Osteocyte (in vitro differentiated cells): ENCODE data around the gene PPIG. TPM values are rescaled to one million over a fixed set of nuclear protein-coding genes. Genes with fewer than 3 reads are reported as not detected.

ENCODE experiments used
- DNase-seq: peaks from one replicate; pipeline ENCODE4 v3.0.0; 2021; ENCODE audit warnings: mixed read lengths; ENCODE audit not compliant: unreplicated experiment; ENCODE audit errors: extremely low spot score
- H3K27ac Mint-ChIP-seq: one replicate; pipeline ENCODE4 v1.8.0; 2021; ENCODE audit warnings: mild to moderate bottlenecking, mixed read lengths; ENCODE audit not compliant: unreplicated experiment
- H3K27me3 Mint-ChIP-seq: one replicate; pipeline ENCODE4 v1.8.0; 2021; ENCODE audit warnings: mixed read lengths; ENCODE audit not compliant: unreplicated experiment
- H3K36me3 Mint-ChIP-seq: one replicate; pipeline ENCODE4 v1.8.0; 2021; ENCODE audit warnings: mixed read lengths; ENCODE audit not compliant: unreplicated experiment
- H3K4me1 Mint-ChIP-seq: one replicate; pipeline ENCODE4 v1.8.0; 2021; ENCODE audit warnings: mixed read lengths; ENCODE audit not compliant: unreplicated experiment
- H3K4me3 Mint-ChIP-seq: one replicate; pipeline ENCODE4 v1.8.0; 2021; ENCODE audit warnings: mild to moderate bottlenecking, moderate library complexity, mixed read lengths; ENCODE audit not compliant: unreplicated experiment
- H3K9me3 Mint-ChIP-seq: one replicate; pipeline ENCODE4 v1.8.0; 2021; ENCODE audit warnings: mixed read lengths; ENCODE audit not compliant: unreplicated experiment
- total RNA-seq: library from RNA; stranded (reverse); gene quantifications from 2 replicates; pipeline ENCODE4 v1.2.1, GENCODE V29; 2021
- TF ChIP-seq, protein P1 (sequence below): fragments of 200-600 bp; sonication (generic); IDR thresholded peaks from 2 replicates; pipeline ENCODE4 v1.5.0; 2021; ENCODE audit warnings: antibody characterized with exemption, mild to moderate bottlenecking, moderate library complexity

Gene PPIG
- total RNA-seq, 1 donor from 2014 or later, result 45.9 TPM

DNA sequence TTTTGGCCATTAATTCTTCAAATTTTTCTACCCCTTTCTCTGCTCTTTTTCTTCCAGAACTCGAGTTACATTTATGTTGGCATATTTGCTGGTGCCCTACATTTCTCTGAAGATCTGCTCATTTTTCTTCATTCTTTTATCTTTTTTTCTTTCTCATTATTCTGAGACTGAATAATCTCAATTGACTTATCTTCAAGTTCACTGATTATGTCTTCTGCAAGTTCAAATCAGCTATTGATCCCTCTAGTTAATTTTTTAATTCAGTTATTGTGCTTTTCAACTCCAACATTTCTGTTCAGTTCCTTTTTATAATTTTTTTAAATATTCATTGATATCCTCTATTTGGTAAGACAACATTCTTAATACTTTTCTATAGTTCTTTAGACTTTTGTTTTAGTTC lies 106.8 kb downstream of the PPIG start:
- no peak overlapping the region for H3K27ac Mint-ChIP-seq
- no peak overlapping the region for H3K4me3 Mint-ChIP-seq
- DNase-seq, result no peak
- H3K4me1 Mint-ChIP-seq, result peaks cover 13% of the 10 kb centered on the region
- H3K36me3 Mint-ChIP-seq, result peaks cover 5% of the 10 kb centered on the region
- TF ChIP-seq, protein P1, sequence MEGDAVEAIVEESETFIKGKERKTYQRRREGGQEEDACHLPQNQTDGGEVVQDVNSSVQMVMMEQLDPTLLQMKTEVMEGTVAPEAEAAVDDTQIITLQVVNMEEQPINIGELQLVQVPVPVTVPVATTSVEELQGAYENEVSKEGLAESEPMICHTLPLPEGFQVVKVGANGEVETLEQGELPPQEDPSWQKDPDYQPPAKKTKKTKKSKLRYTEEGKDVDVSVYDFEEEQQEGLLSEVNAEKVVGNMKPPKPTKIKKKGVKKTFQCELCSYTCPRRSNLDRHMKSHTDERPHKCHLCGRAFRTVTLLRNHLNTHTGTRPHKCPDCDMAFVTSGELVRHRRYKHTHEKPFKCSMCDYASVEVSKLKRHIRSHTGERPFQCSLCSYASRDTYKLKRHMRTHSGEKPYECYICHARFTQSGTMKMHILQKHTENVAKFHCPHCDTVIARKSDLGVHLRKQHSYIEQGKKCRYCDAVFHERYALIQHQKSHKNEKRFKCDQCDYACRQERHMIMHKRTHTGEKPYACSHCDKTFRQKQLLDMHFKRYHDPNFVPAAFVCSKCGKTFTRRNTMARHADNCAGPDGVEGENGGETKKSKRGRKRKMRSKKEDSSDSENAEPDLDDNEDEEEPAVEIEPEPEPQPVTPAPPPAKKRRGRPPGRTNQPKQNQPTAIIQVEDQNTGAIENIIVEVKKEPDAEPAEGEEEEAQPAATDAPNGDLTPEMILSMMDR, result no peak
- H3K27me3 Mint-ChIP-seq, result peaks cover 14% of the 10 kb centered on the region
- H3K9me3 Mint-ChIP-seq, result peaks cover 6% of the 10 kb centered on the region

Other genes with a start within 250 kb of the PPIG start
- 0.24 TPM in 2 replicates for gene LRP2, start 221.8 kb upstream of the PPIG start, total RNA-seq
- 11.1 and 11.6 TPM in 2 replicates for gene BBS5, start 104.9 kb upstream of the PPIG start, total RNA-seq
- 0.89 and 1.5 TPM in 2 replicates for gene KLHL41, start 74.6 kb upstream of the PPIG start, total RNA-seq
- gene FASTKD1, start 10.5 kb upstream of the PPIG start, total RNA-seq, result 12.3 and 15.6 TPM in 2 replicates
- gene CFAP210, start 110.1 kb downstream of the PPIG start, total RNA-seq, result 0.94 TPM in 1 of 2 replicates, not detected in the other
- gene PHOSPHO2, start 110.1 kb downstream of the PPIG start, total RNA-seq, result 4.8 and 5.3 TPM in 2 replicates
- gene KLHL23, start 149.5 kb downstream of the PPIG start, total RNA-seq, result 7.1 and 7.9 TPM in 2 replicates
- 103 and 111 TPM in 2 replicates for gene SSB, start 214.5 kb downstream of the PPIG start, total RNA-seq
- gene METTL5, start 240.6 kb downstream of the PPIG start, total RNA-seq, result 37.6 and 42.8 TPM in 2 replicates
- gene UBR3, start 243.1 kb downstream of the PPIG start, total RNA-seq, result 34.5 and 38.0 TPM in 2 replicates